Measurements from ENCODE around the gene SMIM21. TPM values are rescaled to one million over a fixed set of nuclear protein-coding genes. Genes with fewer than 3 reads are reported as not detected.

The SMIM21 gene
- total RNA-seq, 1 donor from 2014 or later: not detected

GRCh38 chr18:75439348-75439747, 11.8 kb upstream of the SMIM21 start:
- H3K27ac ChIP-seq: no peak overlapping the region
- no peak for TF ChIP-seq CTCF (IDR thresholded peaks at IDR 0.05)
- H3K4me3 ChIP-seq: no peak overlapping the region
- no peaks in the 10 kb centered on the region for H3K36me3 ChIP-seq
- DNase-seq (no peak), ATAC-seq (no peak)
- H3K4me1 ChIP-seq: no peaks in the 10 kb centered on the region
- intact Hi-C loops (cut with DNase I): no loop called here
- peaks cover 4% of the 10 kb centered on the region for H3K27me3 ChIP-seq
- H3K9me3 ChIP-seq: no peaks in the 10 kb centered on the region

- ATAC-seq: no peak
- H3K4me1 ChIP-seq: no peaks in the 10 kb centered on the region
- peaks cover 4% of the 10 kb centered on the region for H3K27me3 ChIP-seq
- no peak overlapping the region for H3K27ac ChIP-seq
- H3K4me3 ChIP-seq: no peak overlapping the region
- no peak for TF ChIP-seq CTCF (IDR thresholded peaks at IDR 0.05)
- intact Hi-C loops (cut with DNase I): no loop called here
- no peaks in the 10 kb centered on the region for H3K36me3 ChIP-seq
- no peaks in the 10 kb centered on the region for H3K9me3 ChIP-seq
- DNase-seq: no peak
Observed at GRCh38 chr18:75438891-75439290, 11.4 kb upstream of the SMIM21 start.

DNA sequence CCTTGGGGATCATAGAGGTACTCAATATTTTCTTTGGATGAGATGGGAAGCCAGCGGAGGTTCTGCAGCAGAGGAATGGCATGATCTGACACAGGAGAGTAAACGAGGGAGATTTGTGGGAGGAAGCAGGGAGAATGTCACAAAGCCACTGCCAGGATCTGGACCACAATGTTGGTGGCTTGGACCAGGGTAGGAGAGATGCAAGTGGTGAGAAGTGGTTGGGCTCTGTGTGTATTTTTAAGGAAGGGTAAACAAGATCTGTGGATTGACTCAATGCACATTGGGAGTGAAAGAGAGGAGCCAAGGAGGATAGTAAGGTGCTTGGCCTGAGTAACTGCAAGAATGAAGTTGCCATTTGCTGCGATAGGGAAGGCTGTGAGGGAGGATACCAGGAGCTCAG, 10.5 kb upstream of the SMIM21 start:
- intact Hi-C loops (cut with DNase I): no loop called here
- no peaks in the 10 kb centered on the region for H3K4me1 ChIP-seq
- no peak overlapping the region for H3K4me3 ChIP-seq
- no peak for ATAC-seq
- no peak for TF ChIP-seq CTCF (IDR thresholded peaks at IDR 0.05)
- H3K27me3 ChIP-seq: peaks cover 10% of the 10 kb centered on the region
- no peak for DNase-seq
- no peaks in the 10 kb centered on the region for H3K9me3 ChIP-seq
- H3K36me3 ChIP-seq: no peaks in the 10 kb centered on the region
- H3K27ac ChIP-seq: no peak overlapping the region

- intact Hi-C loops (cut with DNase I): no loop called here
- ATAC-seq (no peak), DNase-seq (no peak)
- TF ChIP-seq CTCF (IDR thresholded peaks at IDR 0.05): no peak
- Histone ChIP-seq H3K4me3 (no peak overlapping the region), H3K27me3 (peaks cover 7% of the 10 kb centered on the region), H3K27ac (no peak overlapping the region), H3K9me3 (no peaks in the 10 kb centered on the region), H3K36me3 (no peaks in the 10 kb centered on the region), H3K4me1 (no peaks in the 10 kb centered on the region)
Observed at GRCh38 chr18:75433098-75433497, 5.6 kb upstream of the SMIM21 start.

GRCh38 chr18:75429975-75430374, 2.5 kb upstream of the SMIM21 start:
- Histone ChIP-seq H3K27me3 (peaks cover 7% of the 10 kb centered on the region), H3K4me3 (no peak overlapping the region), H3K36me3 (no peaks in the 10 kb centered on the region), H3K27ac (no peak overlapping the region), H3K9me3 (no peaks in the 10 kb centered on the region), H3K4me1 (no peaks in the 10 kb centered on the region)
- TF ChIP-seq CTCF (IDR thresholded peaks at IDR 0.05): no peak
- ATAC-seq (no peak), DNase-seq (no peak)
- intact Hi-C loops (cut with DNase I): no loop called here

- Histone ChIP-seq H3K27ac (no peak overlapping the region), H3K36me3 (no peaks in the 10 kb centered on the region), H3K4me3 (no peak overlapping the region), H3K4me1 (no peaks in the 10 kb centered on the region), H3K9me3 (no peaks in the 10 kb centered on the region), H3K27me3 (peaks cover 6% of the 10 kb centered on the region)
- intact Hi-C loops (cut with DNase I): no loop called here
- ATAC-seq: no peak
- DNase-seq: no peak
- TF ChIP-seq CTCF (IDR thresholded peaks at IDR 0.05): no peak
Observed at GRCh38 chr18:75428490-75428889, 987 bp upstream of the SMIM21 start.

Data from upper lobe of right lung (tissue), 1 donor.